ENCODE results near the gene OPRPN. TPM values are rescaled to one million over a fixed set of nuclear protein-coding genes. Genes with fewer than 3 reads are reported as not detected.

Gene OPRPN
- total RNA-seq, 1 donor from 2014 or later, result not detected

DNA sequence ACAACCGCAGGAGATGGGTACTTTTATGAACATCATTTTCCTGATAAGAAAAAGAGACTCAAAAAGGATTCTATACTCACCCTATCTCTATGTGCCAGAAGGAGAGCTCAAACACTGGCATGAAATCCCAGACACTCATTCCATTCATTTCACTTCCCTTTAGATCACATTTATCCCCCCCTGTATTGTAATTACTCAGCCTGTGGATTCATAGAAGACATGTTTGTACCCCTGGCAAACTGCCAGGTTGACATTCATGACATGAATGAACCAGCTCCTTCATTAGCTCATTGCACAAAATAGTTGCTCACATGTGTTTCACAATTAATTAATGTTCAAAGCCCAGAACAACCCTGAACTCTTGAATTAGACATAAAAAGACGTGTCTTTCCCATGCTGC, 32.3 kb upstream of the OPRPN start:
- Mint-ChIP-seq H3K4me3 (no peak overlapping the region), H3K4me1 (ENCODE audit: unreplicated experiment) (no peaks in the 10 kb centered on the region), H3K27me3 (no peaks in the 10 kb centered on the region), H3K9me3 (no peaks in the 10 kb centered on the region), H3K27ac (no peak overlapping the region), H3K36me3 (no peaks in the 10 kb centered on the region)
- no peak for DNase-seq (ENCODE audit: extremely low spot score, unreplicated experiment)
- TF ChIP-seq, protein P1, sequence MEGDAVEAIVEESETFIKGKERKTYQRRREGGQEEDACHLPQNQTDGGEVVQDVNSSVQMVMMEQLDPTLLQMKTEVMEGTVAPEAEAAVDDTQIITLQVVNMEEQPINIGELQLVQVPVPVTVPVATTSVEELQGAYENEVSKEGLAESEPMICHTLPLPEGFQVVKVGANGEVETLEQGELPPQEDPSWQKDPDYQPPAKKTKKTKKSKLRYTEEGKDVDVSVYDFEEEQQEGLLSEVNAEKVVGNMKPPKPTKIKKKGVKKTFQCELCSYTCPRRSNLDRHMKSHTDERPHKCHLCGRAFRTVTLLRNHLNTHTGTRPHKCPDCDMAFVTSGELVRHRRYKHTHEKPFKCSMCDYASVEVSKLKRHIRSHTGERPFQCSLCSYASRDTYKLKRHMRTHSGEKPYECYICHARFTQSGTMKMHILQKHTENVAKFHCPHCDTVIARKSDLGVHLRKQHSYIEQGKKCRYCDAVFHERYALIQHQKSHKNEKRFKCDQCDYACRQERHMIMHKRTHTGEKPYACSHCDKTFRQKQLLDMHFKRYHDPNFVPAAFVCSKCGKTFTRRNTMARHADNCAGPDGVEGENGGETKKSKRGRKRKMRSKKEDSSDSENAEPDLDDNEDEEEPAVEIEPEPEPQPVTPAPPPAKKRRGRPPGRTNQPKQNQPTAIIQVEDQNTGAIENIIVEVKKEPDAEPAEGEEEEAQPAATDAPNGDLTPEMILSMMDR (conservative IDR thresholded peaks at IDR 0.05), result no peak

DNA sequence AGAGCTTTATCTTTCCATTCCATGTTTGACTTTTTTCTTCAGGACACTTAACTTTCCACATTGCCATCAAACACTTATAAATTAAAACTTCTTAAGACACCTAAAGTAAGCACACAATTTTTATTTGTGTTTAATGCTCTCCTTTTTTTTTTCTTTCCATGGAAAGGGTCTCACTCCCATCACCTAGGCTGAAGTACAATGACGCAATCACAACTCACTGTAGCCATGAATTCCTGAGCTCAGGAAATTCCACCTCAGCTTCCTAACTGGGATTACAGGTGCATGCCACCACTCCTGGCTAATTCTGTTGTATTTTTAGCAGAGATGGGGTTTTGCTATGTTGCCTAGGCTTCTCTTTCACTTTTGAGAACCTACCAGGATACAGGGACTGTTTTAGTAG, 29.9 kb upstream of the OPRPN start:
- H3K27ac Mint-ChIP-seq, result no peak overlapping the region
- no peaks in the 10 kb centered on the region for H3K36me3 Mint-ChIP-seq
- no peak overlapping the region for H3K4me3 Mint-ChIP-seq
- no peaks in the 10 kb centered on the region for H3K4me1 Mint-ChIP-seq (ENCODE audit: unreplicated experiment)
- no peak for DNase-seq (ENCODE audit: extremely low spot score, unreplicated experiment)
- no peaks in the 10 kb centered on the region for H3K27me3 Mint-ChIP-seq
- H3K9me3 Mint-ChIP-seq, result no peaks in the 10 kb centered on the region
- TF ChIP-seq, protein P1 (conservative IDR thresholded peaks at IDR 0.05), result no peak

DNA sequence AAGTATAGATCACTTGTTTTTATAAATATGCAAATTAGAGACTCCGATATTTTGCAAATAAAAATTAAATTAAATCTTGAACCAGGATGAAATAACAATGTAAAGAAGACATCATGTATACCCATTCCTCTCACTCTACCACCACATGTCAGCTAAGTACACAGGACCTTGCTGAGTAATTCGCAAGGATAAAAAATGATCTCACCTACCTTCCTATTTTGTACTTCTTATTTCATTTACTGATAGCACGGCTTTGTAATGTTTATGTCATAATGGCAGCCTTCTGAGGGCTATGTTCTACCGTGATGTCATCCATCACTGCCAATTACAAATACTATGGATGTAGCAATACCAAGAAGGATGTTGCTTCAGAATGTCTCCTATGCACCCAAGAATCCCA, 25.8 kb upstream of the OPRPN start:
- H3K27me3 Mint-ChIP-seq, result no peaks in the 10 kb centered on the region

DNA sequence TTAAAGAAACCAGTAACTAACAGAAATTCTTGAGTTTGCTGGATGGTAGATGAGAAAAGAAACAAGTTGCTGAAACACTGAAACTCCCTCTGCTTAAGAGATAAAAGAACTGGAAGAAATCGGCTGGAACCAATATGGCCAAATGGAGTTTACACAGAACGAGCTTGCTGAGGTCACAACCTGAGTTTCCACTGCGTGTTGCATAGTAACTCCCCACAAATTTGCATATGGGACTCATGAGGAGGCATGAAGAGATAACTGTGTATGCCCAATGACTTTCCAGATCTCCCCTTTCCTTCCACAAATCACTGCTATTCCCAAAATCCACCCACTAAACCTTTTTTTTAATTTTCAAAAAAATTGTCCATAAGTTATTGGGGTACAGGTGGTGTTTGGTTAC, 25.0 kb upstream of the OPRPN start:
- H3K27ac Mint-ChIP-seq, result no peak overlapping the region
- no peaks in the 10 kb centered on the region for H3K9me3 Mint-ChIP-seq
- DNase-seq (ENCODE audit: extremely low spot score, unreplicated experiment), result no peak
- H3K4me1 Mint-ChIP-seq (ENCODE audit: unreplicated experiment), result no peaks in the 10 kb centered on the region
- TF ChIP-seq, protein P1 (conservative IDR thresholded peaks at IDR 0.05), result no peak
- no peaks in the 10 kb centered on the region for H3K36me3 Mint-ChIP-seq
- H3K27me3 Mint-ChIP-seq, result no peaks in the 10 kb centered on the region
- no peak overlapping the region for H3K4me3 Mint-ChIP-seq

More for the DNA sequence above, 25.8 kb upstream of the OPRPN start:
- Mint-ChIP-seq H3K27ac (no peak overlapping the region), H3K4me3 (no peak overlapping the region), H3K4me1 (ENCODE audit: unreplicated experiment) (no peaks in the 10 kb centered on the region), H3K36me3 (no peaks in the 10 kb centered on the region), H3K9me3 (no peaks in the 10 kb centered on the region)
- DNase-seq (ENCODE audit: extremely low spot score, unreplicated experiment), result no peak
- TF ChIP-seq, protein P1 (conservative IDR thresholded peaks at IDR 0.05), result no peak

DNA sequence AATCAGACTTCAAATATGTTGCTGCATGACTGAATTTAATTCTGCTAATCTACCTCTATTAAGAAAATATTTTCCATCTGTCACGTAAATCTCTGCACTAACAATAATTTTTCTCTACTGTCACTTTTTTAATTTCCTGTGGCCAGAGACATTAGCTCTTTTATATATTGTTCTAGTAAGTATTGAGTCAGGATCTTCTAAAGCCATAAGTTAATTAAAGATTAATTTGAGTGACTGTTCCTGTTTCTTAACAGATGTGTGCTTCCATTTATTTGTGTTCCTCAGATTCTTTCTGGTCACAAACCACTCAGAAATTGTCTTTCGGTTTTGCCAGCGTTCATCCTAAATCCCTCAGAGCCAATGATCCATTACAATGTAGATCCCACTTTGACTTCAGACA, 17.2 kb upstream of the OPRPN start:
- Mint-ChIP-seq H3K36me3 (no peaks in the 10 kb centered on the region), H3K4me1 (ENCODE audit: unreplicated experiment) (no peaks in the 10 kb centered on the region), H3K27me3 (no peaks in the 10 kb centered on the region), H3K4me3 (no peak overlapping the region), H3K27ac (no peak overlapping the region), H3K9me3 (no peaks in the 10 kb centered on the region)
- no peak for DNase-seq (ENCODE audit: extremely low spot score, unreplicated experiment)
- TF ChIP-seq, protein P1 (conservative IDR thresholded peaks at IDR 0.05), result no peak

DNA sequence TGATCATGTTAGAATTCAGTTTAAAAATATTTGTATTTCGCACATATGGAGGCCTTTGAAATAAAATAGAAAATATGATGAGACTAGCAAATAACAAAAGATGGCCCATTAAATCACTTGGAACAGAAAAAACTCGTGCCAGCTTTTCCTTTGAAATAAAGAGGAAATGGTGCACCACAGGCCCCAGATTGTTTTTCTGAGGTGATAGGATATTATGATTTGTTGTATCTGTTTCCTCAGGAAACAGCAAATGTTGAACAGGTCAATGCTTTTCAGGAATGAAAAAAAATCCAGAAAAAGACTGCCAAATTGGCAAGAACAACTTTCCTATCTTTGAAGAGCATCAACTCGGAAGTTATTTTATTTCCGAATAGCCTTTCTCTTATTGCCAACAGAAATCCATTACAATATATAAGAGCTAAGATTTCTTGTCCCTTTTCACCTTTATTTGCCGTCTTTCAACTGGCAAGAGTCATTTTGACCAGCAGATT, 15.0 kb upstream of the OPRPN start, which contains the start of gene SMR3B:
Gene SMR3B (plus strand): TSS at position 441 of the 491 bp plus-strand sequence. CDS start 1,380 bp downstream, outside the sequence.
- H3K4me1 Mint-ChIP-seq (ENCODE audit: unreplicated experiment), result no peaks in the 10 kb centered on the region
- no peaks in the 10 kb centered on the region for H3K36me3 Mint-ChIP-seq

More for the DNA sequence above, 15.0 kb upstream of the OPRPN start, which contains the start of gene SMR3B:
- Mint-ChIP-seq H3K4me3 (no peak within 1 kb of the TSS), H3K27me3 (no peaks in the 10 kb centered on the region), H3K27ac (no peak within 1 kb of the TSS), H3K9me3 (no peaks in the 10 kb centered on the region)
- TF ChIP-seq, protein P1 (conservative IDR thresholded peaks at IDR 0.05), result no peak
- no peak for DNase-seq (ENCODE audit: extremely low spot score, unreplicated experiment)

Measured in type B pancreatic cell (in vitro differentiated cells).